NCI-H524 (cell line): ENCODE data around the gene RGPD4.

Experiments used
- DNase-seq, 2 experiments: peaks; one replicate each; lab custom pipeline; 2025; lab: John Stamatoyannopoulos, UW

RGPD4 gene

GRCh38 chr2:107927034-107927534, 100.4 kb downstream of the RGPD4 start:
- peak in 1 of 2 experiments; percentile 39 for DNase-seq

- no peak for DNase-seq
Observed at GRCh38 chr2:107931412-107931811, 104.7 kb downstream of the RGPD4 start.

- DNase-seq = peak in 1 of 2 experiments; percentile 13
Observed at GRCh38 chr2:107932488-107932887, 105.8 kb downstream of the RGPD4 start.

DNA sequence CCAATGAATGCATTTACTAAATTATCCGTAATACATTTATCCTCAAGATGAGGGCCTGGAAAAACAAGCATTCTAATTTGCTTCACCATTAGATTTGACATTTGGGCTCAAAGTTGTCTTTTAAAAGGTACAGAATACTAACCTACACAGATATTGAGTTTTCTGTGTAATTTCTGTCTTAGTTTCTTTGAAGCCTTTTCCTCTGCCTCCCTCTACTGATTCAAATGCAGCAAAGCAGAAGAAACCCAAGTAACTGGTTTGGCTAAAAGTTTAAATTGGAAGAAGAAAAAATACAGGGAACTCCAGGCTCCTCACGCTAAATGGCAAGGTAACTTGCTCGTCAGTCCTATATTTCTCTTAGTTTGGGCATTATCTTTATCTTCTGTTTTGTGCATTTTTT, 106.3 kb downstream of the RGPD4 start:
- peak in 1 of 2 experiments; percentile 18 for DNase-seq

GRCh38 chr2:107936433-107937359, 110.0 kb downstream of the RGPD4 start:
- DNase-seq = peak in 1 of 2 experiments; percentile 13
